ENCODE data around the gene AUTS2. TPM values are rescaled to one million over a fixed set of nuclear protein-coding genes. Genes with fewer than 3 reads are reported as not detected.

The AUTS2 gene
- total RNA-seq, 1 experiment from 2014 or later, result 38.5 TPM

- Histone ChIP-seq H3K27me3 (ENCODE audit: low read length) (no peaks in the 10 kb centered on the region), H3K4me2 (ENCODE audit: low read depth, low read length, poor library complexity, severe bottlenecking) (no peak overlapping the region), H3K36me3 (ENCODE audit: insufficient read depth, low read length) (no peaks in the 10 kb centered on the region), H3K9me3 (ENCODE audit: low read length) (no peaks in the 10 kb centered on the region), H4K20me1 (ENCODE audit: insufficient read depth, low read depth, low read length) (peaks cover 71% of the 10 kb centered on the region), H2AFZ (ENCODE audit: low read length) (no peak overlapping the region), H3K4me1 (ENCODE audit: low read length) (peaks cover 42% of the 10 kb centered on the region), H3K27ac (ENCODE audit: low read length) (no peak overlapping the region), H3K79me2 (ENCODE audit: low read length) (no peaks in the 10 kb centered on the region), H3K9ac (ENCODE audit: low read length) (no peak overlapping the region), H3K9me2 (replicated peaks; ENCODE audit: insufficient read depth, low read length) (no peaks in the 10 kb centered on the region), H3K4me3 (ENCODE audit: low read length) (no peak overlapping the region)
- no peak for DNase-seq
Measured at GRCh38 chr7:69622014-69622835, 23.9 kb downstream of the AUTS2 start.

GRCh38 chr7:69622960-69623359 lies 24.7 kb downstream of the AUTS2 start:
- H3K9ac ChIP-seq (ENCODE audit: low read length), result no peak overlapping the region
- no peaks in the 10 kb centered on the region for H3K9me2 ChIP-seq (replicated peaks; ENCODE audit: insufficient read depth, low read length)
- H3K79me2 ChIP-seq (ENCODE audit: low read length), result no peaks in the 10 kb centered on the region
- peaks cover 70% of the 10 kb centered on the region for H4K20me1 ChIP-seq (ENCODE audit: insufficient read depth, low read depth, low read length)
- H3K27me3 ChIP-seq (ENCODE audit: low read length), result no peaks in the 10 kb centered on the region
- no peak overlapping the region for H3K4me3 ChIP-seq (ENCODE audit: low read length)
- no peak overlapping the region for H3K4me2 ChIP-seq (ENCODE audit: low read depth, low read length, poor library complexity, severe bottlenecking)
- no peak for DNase-seq
- peaks cover 42% of the 10 kb centered on the region for H3K4me1 ChIP-seq (ENCODE audit: low read length)
- H3K9me3 ChIP-seq (ENCODE audit: low read length), result no peaks in the 10 kb centered on the region
- H3K36me3 ChIP-seq (ENCODE audit: insufficient read depth, low read length), result no peaks in the 10 kb centered on the region
- H3K27ac ChIP-seq (ENCODE audit: low read length), result no peak overlapping the region
- no peak overlapping the region for H2AFZ ChIP-seq (ENCODE audit: low read length)

- Histone ChIP-seq H3K4me2 (ENCODE audit: low read depth, low read length, poor library complexity, severe bottlenecking) (no peak overlapping the region), H3K9ac (ENCODE audit: low read length) (no peak overlapping the region), H2AFZ (ENCODE audit: low read length) (no peak overlapping the region), H3K27me3 (ENCODE audit: low read length) (no peaks in the 10 kb centered on the region), H3K4me1 (ENCODE audit: low read length) (peaks cover 26% of the 10 kb centered on the region), H3K79me2 (ENCODE audit: low read length) (no peaks in the 10 kb centered on the region), H3K9me2 (replicated peaks; ENCODE audit: insufficient read depth, low read length) (no peaks in the 10 kb centered on the region), H3K9me3 (ENCODE audit: low read length) (no peaks in the 10 kb centered on the region), H3K27ac (ENCODE audit: low read length) (no peak overlapping the region), H4K20me1 (ENCODE audit: insufficient read depth, low read depth, low read length) (peaks cover 68% of the 10 kb centered on the region), H3K4me3 (ENCODE audit: low read length) (no peak overlapping the region), H3K36me3 (ENCODE audit: insufficient read depth, low read length) (no peaks in the 10 kb centered on the region)
- no peak for DNase-seq
Measured at GRCh38 chr7:69624435-69625230, 26.4 kb downstream of the AUTS2 start.

GRCh38 chr7:69625238-69625637 lies 27.0 kb downstream of the AUTS2 start:
- H4K20me1 ChIP-seq (ENCODE audit: insufficient read depth, low read depth, low read length), result peaks cover 68% of the 10 kb centered on the region
- no peaks in the 10 kb centered on the region for H3K79me2 ChIP-seq (ENCODE audit: low read length)
- H3K9me2 ChIP-seq (replicated peaks; ENCODE audit: insufficient read depth, low read length), result no peaks in the 10 kb centered on the region
- H3K27me3 ChIP-seq (ENCODE audit: low read length), result no peaks in the 10 kb centered on the region
- no peak overlapping the region for H3K4me2 ChIP-seq (ENCODE audit: low read depth, low read length, poor library complexity, severe bottlenecking)
- H3K4me1 ChIP-seq (ENCODE audit: low read length), result peaks cover 20% of the 10 kb centered on the region
- no peaks in the 10 kb centered on the region for H3K9me3 ChIP-seq (ENCODE audit: low read length)
- no peak for DNase-seq
- no peak overlapping the region for H3K27ac ChIP-seq (ENCODE audit: low read length)
- H2AFZ ChIP-seq (ENCODE audit: low read length), result no peak overlapping the region
- no peak overlapping the region for H3K9ac ChIP-seq (ENCODE audit: low read length)
- no peak overlapping the region for H3K4me3 ChIP-seq (ENCODE audit: low read length)
- no peaks in the 10 kb centered on the region for H3K36me3 ChIP-seq (ENCODE audit: insufficient read depth, low read length)

- Histone ChIP-seq H2AFZ (ENCODE audit: low read length) (no peak overlapping the region), H3K4me2 (ENCODE audit: low read depth, low read length, poor library complexity, severe bottlenecking) (no peak overlapping the region), H3K27me3 (ENCODE audit: low read length) (no peaks in the 10 kb centered on the region), H3K9ac (ENCODE audit: low read length) (no peak overlapping the region), H3K9me3 (ENCODE audit: low read length) (no peaks in the 10 kb centered on the region), H3K4me1 (ENCODE audit: low read length) (peaks cover 15% of the 10 kb centered on the region), H3K36me3 (ENCODE audit: insufficient read depth, low read length) (no peaks in the 10 kb centered on the region), H4K20me1 (ENCODE audit: insufficient read depth, low read depth, low read length) (peaks cover 66% of the 10 kb centered on the region), H3K4me3 (ENCODE audit: low read length) (no peak overlapping the region), H3K27ac (ENCODE audit: low read length) (no peak overlapping the region), H3K9me2 (replicated peaks; ENCODE audit: insufficient read depth, low read length) (no peaks in the 10 kb centered on the region), H3K79me2 (ENCODE audit: low read length) (no peaks in the 10 kb centered on the region)
- DNase-seq, result no peak
Measured at GRCh38 chr7:69625798-69626197, 27.5 kb downstream of the AUTS2 start.

- no peaks in the 10 kb centered on the region for H3K79me2 ChIP-seq (ENCODE audit: low read length)
- H3K9me2 ChIP-seq (replicated peaks; ENCODE audit: insufficient read depth, low read length), result no peaks in the 10 kb centered on the region
- H3K27ac ChIP-seq (ENCODE audit: low read length), result no peak overlapping the region
- H3K9ac ChIP-seq (ENCODE audit: low read length), result no peak overlapping the region
- H3K36me3 ChIP-seq (ENCODE audit: insufficient read depth, low read length), result no peaks in the 10 kb centered on the region
- H3K9me3 ChIP-seq (ENCODE audit: low read length), result no peaks in the 10 kb centered on the region
- H3K27me3 ChIP-seq (ENCODE audit: low read length), result no peaks in the 10 kb centered on the region
- H3K4me2 ChIP-seq (ENCODE audit: low read depth, low read length, poor library complexity, severe bottlenecking), result no peak overlapping the region
- no peak for DNase-seq
- no peak overlapping the region for H2AFZ ChIP-seq (ENCODE audit: low read length)
- no peak overlapping the region for H3K4me3 ChIP-seq (ENCODE audit: low read length)
- H3K4me1 ChIP-seq (ENCODE audit: low read length), result peaks cover 8% of the 10 kb centered on the region; the same call in 1 of the 2 replicates
- peaks cover 53% of the 10 kb centered on the region for H4K20me1 ChIP-seq (ENCODE audit: insufficient read depth, low read depth, low read length)
Measured at GRCh38 chr7:69630292-69630691, 32.0 kb downstream of the AUTS2 start.

GRCh38 chr7:69631131-69631530 lies 32.9 kb downstream of the AUTS2 start:
- Histone ChIP-seq H3K4me3 (ENCODE audit: low read length) (no peak overlapping the region), H2AFZ (ENCODE audit: low read length) (no peak overlapping the region), H3K9ac (ENCODE audit: low read length) (no peak overlapping the region), H3K4me2 (ENCODE audit: low read depth, low read length, poor library complexity, severe bottlenecking) (no peak overlapping the region), H3K79me2 (ENCODE audit: low read length) (no peaks in the 10 kb centered on the region), H3K4me1 (ENCODE audit: low read length) (peaks cover 8% of the 10 kb centered on the region; the same call in 1 of the 2 replicates), H3K9me3 (ENCODE audit: low read length) (no peaks in the 10 kb centered on the region), H4K20me1 (ENCODE audit: insufficient read depth, low read depth, low read length) (peaks cover 46% of the 10 kb centered on the region), H3K36me3 (ENCODE audit: insufficient read depth, low read length) (no peaks in the 10 kb centered on the region), H3K9me2 (replicated peaks; ENCODE audit: insufficient read depth, low read length) (no peaks in the 10 kb centered on the region), H3K27ac (ENCODE audit: low read length) (no peak overlapping the region), H3K27me3 (ENCODE audit: low read length) (no peaks in the 10 kb centered on the region)
- DNase-seq, result no peak

- Histone ChIP-seq H3K4me3 (ENCODE audit: low read length) (no peak overlapping the region), H2AFZ (ENCODE audit: low read length) (no peak overlapping the region), H3K4me1 (ENCODE audit: low read length) (peaks cover 8% of the 10 kb centered on the region; the same call in 1 of the 2 replicates), H3K79me2 (ENCODE audit: low read length) (no peaks in the 10 kb centered on the region), H3K9me3 (ENCODE audit: low read length) (no peaks in the 10 kb centered on the region), H3K9me2 (replicated peaks; ENCODE audit: insufficient read depth, low read length) (no peaks in the 10 kb centered on the region), H3K9ac (ENCODE audit: low read length) (no peak overlapping the region), H3K27ac (ENCODE audit: low read length) (no peak overlapping the region), H4K20me1 (ENCODE audit: insufficient read depth, low read depth, low read length) (peaks cover 46% of the 10 kb centered on the region), H3K4me2 (ENCODE audit: low read depth, low read length, poor library complexity, severe bottlenecking) (no peak overlapping the region), H3K36me3 (ENCODE audit: insufficient read depth, low read length) (no peaks in the 10 kb centered on the region), H3K27me3 (ENCODE audit: low read length) (no peaks in the 10 kb centered on the region)
- DNase-seq, result no peak
Measured at GRCh38 chr7:69632280-69632679, 34.0 kb downstream of the AUTS2 start.

Measured in Karpas-422 (cell line).